Natural killer cell (primary cell): Measurements from ENCODE around the gene LDLRAD4. TPM values are rescaled to one million over a fixed set of nuclear protein-coding genes. Genes with fewer than 3 reads are reported as not detected.

ENCODE experiments used
- ATAC-seq, 3 donors: fragments of 150-1000 bp in 2 of 3; fragments of 200-7000 bp in 1 of 3; cut with Tn5 transposase; 1 replicate in 1 of 3; 2 replicates in 2 of 3; pipeline ENCODE4 v1.10.0; 2021; ENCODE audit warnings: mild to moderate bottlenecking in 2 of 3, moderate library complexity in 2 of 3
- DNase-seq, 2 donors: peaks; one replicate each; pipeline versions ENCODE4 v3.0.0 to v3.0.0-alpha.2; 2013 to 2021; ENCODE audit warnings: mixed read lengths in 1 of 2
- H3K27ac ChIP-seq: one replicate; pipeline ENCODE4 v1.5.1; 2013; ENCODE audit warnings: mild to moderate bottlenecking, low read length
- H3K27me3 ChIP-seq: one replicate; pipeline ENCODE4 v1.6.1; 2013; ENCODE audit warnings: low read length; ENCODE audit not compliant: control insufficient read depth, insufficient read depth
- H3K36me3 ChIP-seq: one replicate; pipeline ENCODE4 v1.6.1; 2013; ENCODE audit warnings: low read length; ENCODE audit not compliant: control insufficient read depth, insufficient read depth
- H3K4me1 ChIP-seq: one replicate; pipeline ENCODE4 v1.6.1; 2013; ENCODE audit warnings: low read length; ENCODE audit not compliant: control insufficient read depth, insufficient read depth
- H3K4me3 ChIP-seq: one replicate; pipeline ENCODE4 v1.5.1; 2013; ENCODE audit warnings: low read length
- H3K9me3 ChIP-seq: one replicate; pipeline ENCODE4 v1.6.1; 2013; ENCODE audit warnings: low read length; ENCODE audit not compliant: control insufficient read depth, insufficient read depth
- H3K27ac Mint-ChIP-seq, 2 donors: one replicate each; pipeline ENCODE4 v1.8.0; 2022; ENCODE audit warnings: mild to moderate bottlenecking in 2 of 2, mixed read lengths in 2 of 2, moderate library complexity in 1 of 2
- H3K27me3 Mint-ChIP-seq, 2 donors: one replicate each; pipeline ENCODE4 v1.8.0; 2022; ENCODE audit warnings: low read depth in 2 of 2, mixed read lengths in 2 of 2
- H3K36me3 Mint-ChIP-seq: one replicate; pipeline ENCODE4 v1.8.0; 2022; ENCODE audit warnings: mixed read lengths
- H3K4me1 Mint-ChIP-seq, 2 donors: one replicate each; pipeline ENCODE4 v1.8.0; 2022; ENCODE audit warnings: mixed read lengths in 2 of 2
- H3K4me3 Mint-ChIP-seq: one replicate; pipeline ENCODE4 v1.8.0; 2022; ENCODE audit warnings: mild to moderate bottlenecking, moderate library complexity, mixed read lengths
- H3K9me3 Mint-ChIP-seq, 2 donors: one replicate each; pipeline ENCODE4 v1.8.0; 2022; ENCODE audit warnings: mixed read lengths in 2 of 2
- CTCF ChIP-seq: fragments of 200-600 bp; IDR thresholded peaks from one replicate; pipeline ENCODE4 v1.8.0; 2022; ENCODE audit warnings: antibody characterized with exemption
- WGBS: methylation state at CpG from one replicate; pipeline ENCODE4 v1.1.7; 2013; ENCODE audit warnings: missing lambda C conversion rate; ENCODE audit not compliant: insufficient coverage; 5-methylcytosine and 5-hydroxymethylcytosine counted together
- intact Hi-C: fragments of 100-400 bp; cut with micrococcal nuclease; formaldehyde crosslinking; loops from one replicate; pipeline ENCODE4 v1.14.2; 2022
- total RNA-seq, 4 donors: library from RNA; stranded (reverse); fragments of 120-200 nt in 1 of 4; gene quantifications; one replicate each; pipeline versions ENCODE4 v1.2.3 to v1.2.4, GENCODE V29; 2013 to 2022

The LDLRAD4 gene
- total RNA-seq, 3 donors from 2014 or later (not counting 1 experiment from before 2014, with no cell fraction given) = 24.0 to 36.3 (median 29.2) TPM

- Histone ChIP-seq H3K27ac (no peak overlapping the region), H3K27me3 (no peaks in the 10 kb centered on the region), H3K4me1 (no peaks in the 10 kb centered on the region), H3K9me3 (no peaks in the 10 kb centered on the region), H3K36me3 (no peaks in the 10 kb centered on the region), H3K4me3 (no peak overlapping the region)
- ATAC-seq (no peak), DNase-seq (no peak)
- no peaks in the 10 kb centered on the region for H3K36me3 Mint-ChIP-seq
- intact Hi-C loops = no loop called here
- H3K27me3 Mint-ChIP-seq = no peaks in the 10 kb centered on the region
- H3K27ac Mint-ChIP-seq = no peak overlapping the region
- WGBS = 58% methylated on average over 3 of the region's 3 CpGs
- no peaks in the 10 kb centered on the region for H3K4me1 Mint-ChIP-seq
- H3K9me3 Mint-ChIP-seq = no peaks in the 10 kb centered on the region
- TF ChIP-seq CTCF = no peak
- no peak overlapping the region for H3K4me3 Mint-ChIP-seq
Observed at GRCh38 chr18:13237641-13238040, 19.1 kb downstream of the LDLRAD4 start.

- no peak for TF ChIP-seq CTCF
- no peak for DNase-seq
- no peak overlapping the region for H3K4me3 ChIP-seq
- no peaks in the 10 kb centered on the region for H3K27me3 ChIP-seq
- Mint-ChIP-seq H3K9me3 (peaks cover 0 to 3% of the 10 kb centered on the region in 2 donors), H3K27me3 (peaks cover 0 to 5% of the 10 kb centered on the region in 2 donors), H3K4me1 (no peaks in the 10 kb centered on the region), H3K27ac (no peak overlapping the region), H3K36me3 (no peaks in the 10 kb centered on the region), H3K4me3 (no peak overlapping the region)
- H3K36me3 ChIP-seq = no peaks in the 10 kb centered on the region
- WGBS = 92% methylated on average over 13 of the region's 13 CpGs
- no peak for ATAC-seq
- no peaks in the 10 kb centered on the region for H3K9me3 ChIP-seq
- H3K27ac ChIP-seq = no peak overlapping the region
- intact Hi-C loops = no loop called here
- H3K4me1 ChIP-seq = no peaks in the 10 kb centered on the region
Observed at GRCh38 chr18:13239171-13239956, 20.8 kb downstream of the LDLRAD4 start.

GRCh38 chr18:13240060-13240725 is 21.6 kb downstream of the LDLRAD4 start:
- Histone ChIP-seq H3K36me3 (no peaks in the 10 kb centered on the region), H3K27ac (no peak overlapping the region), H3K27me3 (no peaks in the 10 kb centered on the region), H3K4me1 (no peaks in the 10 kb centered on the region), H3K9me3 (no peaks in the 10 kb centered on the region), H3K4me3 (no peak overlapping the region)
- no peak for DNase-seq
- intact Hi-C loops = no loop called here
- peaks cover 0 to 3% of the 10 kb centered on the region in 2 donors for H3K9me3 Mint-ChIP-seq
- no peak overlapping the region for H3K4me3 Mint-ChIP-seq
- no peak for TF ChIP-seq CTCF
- ATAC-seq = no peak
- H3K36me3 Mint-ChIP-seq = no peaks in the 10 kb centered on the region
- peaks cover 0 to 5% of the 10 kb centered on the region in 2 donors for H3K27me3 Mint-ChIP-seq
- no peak overlapping the region for H3K27ac Mint-ChIP-seq
- WGBS = 89% methylated on average over 15 of the region's 15 CpGs
- no peaks in the 10 kb centered on the region for H3K4me1 Mint-ChIP-seq
